ENCODE data around the gene NME3. TPM values are rescaled to one million over a fixed set of nuclear protein-coding genes. Genes with fewer than 3 reads are reported as not detected.

The NME3 gene
- polyA plus RNA-seq, 3 donors: 60.5 to 88.3 (median 79.7) TPM

GRCh38 chr16:1762879-1763520 lies 8.3 kb downstream of the NME3 start:
- no peak overlapping the region for H3K27ac ChIP-seq (ENCODE audit: low read depth, low read length)
- 87 to 89% (median 88%) methylated on average over 23 to 24 of the region's 24 CpGs for WGBS, 3 donors

- WGBS, 3 donors: 88 to 92% (median 88%) methylated on average over 30 of the region's 30 CpGs
- H3K27ac ChIP-seq (ENCODE audit: low read depth, low read length): no peak overlapping the region
These were observed 9.0 kb downstream of the NME3 start for GRCh38 chr16:1762196-1762878.

GRCh38 chr16:1761751-1762150 lies 9.6 kb downstream of the NME3 start:
- 93 to 96% (median 94%) methylated on average over 11 to 15 of the region's 15 CpGs for WGBS, 3 donors
- H3K27ac ChIP-seq (ENCODE audit: low read depth, low read length): no peak overlapping the region

- no peak overlapping the region for H3K27ac ChIP-seq (ENCODE audit: low read depth, low read length)
- 90 to 94% (median 90%) methylated on average over 11 to 15 of the region's 15 CpGs for WGBS, 3 donors
These were observed 10.4 kb downstream of the NME3 start for GRCh38 chr16:1760911-1761310.

GRCh38 chr16:1759511-1759910 lies 11.8 kb downstream of the NME3 start:
- no peak overlapping the region for H3K27ac ChIP-seq (ENCODE audit: low read depth, low read length)
- WGBS, 3 donors: 94 to 96% (median 95%) methylated on average over 21 of the region's 21 CpGs

GRCh38 chr16:1758923-1759322 lies 12.4 kb downstream of the NME3 start:
- no peak overlapping the region for H3K27ac ChIP-seq (ENCODE audit: low read depth, low read length)
- WGBS, 3 donors: 92 to 95% (median 93%) methylated on average over 18 of the region's 18 CpGs

- WGBS, 3 donors: 86 to 95% (median 91%) methylated on average over 33 to 37 of the region's 37 CpGs
- H3K27ac ChIP-seq (ENCODE audit: low read depth, low read length): no peak overlapping the region
These were observed 13.5 kb downstream of the NME3 start for GRCh38 chr16:1757714-1758461.

GRCh38 chr16:1754204-1754603 lies 17.1 kb downstream of the NME3 start:
- WGBS, 3 donors: 89 to 96% (median 96%) methylated on average over 12 of the region's 12 CpGs

GRCh38 chr16:1752853-1753252 lies 18.5 kb downstream of the NME3 start:
- H3K27ac ChIP-seq (ENCODE audit: low read depth, low read length): no peak overlapping the region
- WGBS, 3 donors: 93 to 96% (median 94%) methylated on average over 14 of the region's 14 CpGs

More at GRCh38 chr16:1754204-1754603, 17.1 kb downstream of the NME3 start:
- no peak overlapping the region for H3K27ac ChIP-seq (ENCODE audit: low read depth, low read length)

- 93 to 95% (median 95%) methylated on average over 16 of the region's 16 CpGs for WGBS, 3 donors
- no peak overlapping the region for H3K27ac ChIP-seq (ENCODE audit: low read depth, low read length)
These were observed 19.4 kb downstream of the NME3 start for GRCh38 chr16:1751946-1752345.

- no peak overlapping the region for H3K27ac ChIP-seq (ENCODE audit: low read depth, low read length)
- WGBS, 3 donors: 95 to 96% (median 96%) methylated on average over 29 of the region's 29 CpGs
These were observed 21.9 kb downstream of the NME3 start for GRCh38 chr16:1749152-1750117.

GRCh38 chr16:1747934-1748333 lies 23.4 kb downstream of the NME3 start:
- H3K27ac ChIP-seq (ENCODE audit: low read depth, low read length): no peak overlapping the region
- WGBS, 3 donors: 82 to 84% (median 83%) methylated on average over 11 of the region's 11 CpGs

- WGBS, 3 donors: 90 to 93% (median 93%) methylated on average over 30 to 31 of the region's 31 CpGs
These were observed 24.6 kb downstream of the NME3 start for GRCh38 chr16:1746693-1747195.

GRCh38 chr16:1745900-1746692 lies 25.2 kb downstream of the NME3 start:
- 94 to 95% (median 95%) methylated on average over 28 to 29 of the region's 29 CpGs for WGBS, 3 donors
- H3K27ac ChIP-seq (ENCODE audit: low read depth, low read length): no peak overlapping the region

More at GRCh38 chr16:1746693-1747195, 24.6 kb downstream of the NME3 start:
- no peak overlapping the region for H3K27ac ChIP-seq (ENCODE audit: low read depth, low read length)

GRCh38 chr16:1745181-1745899 lies 26.0 kb downstream of the NME3 start:
- no peak overlapping the region for H3K27ac ChIP-seq (ENCODE audit: low read depth, low read length)
- 89 to 93% (median 92%) methylated on average over 25 of the region's 25 CpGs for WGBS, 3 donors

GRCh38 chr16:1744338-1744840 lies 27.0 kb downstream of the NME3 start:
- 89 to 93% (median 92%) methylated on average over 23 to 24 of the region's 24 CpGs for WGBS, 3 donors
- H3K27ac ChIP-seq (ENCODE audit: low read depth, low read length): no peak overlapping the region

All from adipose tissue (tissue), 3 donors.